Stimulated activated CD4-positive, alpha-beta T cell treated with anti-CD3 and anti-CD28 coated beads, Interleukin-15, amount 100 ng/mL, for 24 hours (primary cell): ENCODE data around the gene TUBB.
"Not testable (repeated sequence)": the region's sequence is repeated elsewhere in the genome, so short reads cannot be mapped to it uniquely, and the experiment has no call there.

ENCODE experiments used
- DNase-seq: peaks from one replicate; pipeline ENCODE4 v3.0.0-alpha.2; 2020

TUBB gene

GRCh38 chr6:30741789-30742315 lies 21.7 kb downstream of the TUBB start:
- peak; percentile 69 for DNase-seq

DNA sequence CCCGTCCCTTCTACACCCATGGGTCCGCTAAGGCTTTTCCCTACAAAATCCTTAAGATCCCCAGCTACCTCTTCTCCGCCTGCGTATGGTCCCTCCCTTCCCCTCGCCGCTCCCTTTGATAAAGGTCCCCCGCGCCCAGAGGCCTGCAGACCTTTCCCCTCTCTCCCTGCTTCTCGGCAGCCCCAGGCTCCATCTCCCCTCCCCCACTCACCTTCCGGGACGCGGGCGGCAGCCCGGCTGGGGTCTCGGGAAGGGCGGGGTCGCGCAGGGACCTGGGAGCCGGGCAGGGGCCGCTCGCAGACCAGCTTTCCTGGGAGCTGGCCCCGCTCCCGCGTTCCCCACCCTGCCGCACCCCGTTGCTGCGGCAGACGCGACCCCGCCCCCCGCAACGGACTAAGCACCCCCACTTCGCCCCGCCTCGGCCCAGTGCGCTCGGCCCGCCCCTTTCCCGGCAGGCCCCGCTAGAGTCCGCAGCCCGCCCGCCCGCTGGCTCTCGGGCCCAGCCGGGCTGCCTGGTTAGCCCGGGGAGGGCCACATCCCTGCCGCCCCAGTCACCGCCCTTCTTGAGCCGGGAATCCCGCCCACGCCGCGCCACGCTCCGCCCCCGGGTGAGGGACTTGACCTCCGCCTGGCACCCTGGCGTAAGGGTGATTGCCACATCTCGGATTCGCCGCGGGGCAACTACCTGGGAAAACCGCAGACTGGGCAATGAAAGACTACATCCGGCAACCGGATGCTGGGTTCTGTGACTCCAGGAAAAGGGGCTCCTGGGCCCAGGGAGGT lies 22.4 kb downstream of the TUBB start, which contains the start of gene FLOT1:
Gene FLOT1 (minus strand): TSS at position 372 of the 783 bp plus-strand sequence. CDS start 498 bp downstream, outside the sequence.
- peak; percentile 98 for DNase-seq

- peak; percentile 60 for DNase-seq
Observed at GRCh38 chr6:30743099-30744053, 23.2 kb downstream of the TUBB start.

DNA sequence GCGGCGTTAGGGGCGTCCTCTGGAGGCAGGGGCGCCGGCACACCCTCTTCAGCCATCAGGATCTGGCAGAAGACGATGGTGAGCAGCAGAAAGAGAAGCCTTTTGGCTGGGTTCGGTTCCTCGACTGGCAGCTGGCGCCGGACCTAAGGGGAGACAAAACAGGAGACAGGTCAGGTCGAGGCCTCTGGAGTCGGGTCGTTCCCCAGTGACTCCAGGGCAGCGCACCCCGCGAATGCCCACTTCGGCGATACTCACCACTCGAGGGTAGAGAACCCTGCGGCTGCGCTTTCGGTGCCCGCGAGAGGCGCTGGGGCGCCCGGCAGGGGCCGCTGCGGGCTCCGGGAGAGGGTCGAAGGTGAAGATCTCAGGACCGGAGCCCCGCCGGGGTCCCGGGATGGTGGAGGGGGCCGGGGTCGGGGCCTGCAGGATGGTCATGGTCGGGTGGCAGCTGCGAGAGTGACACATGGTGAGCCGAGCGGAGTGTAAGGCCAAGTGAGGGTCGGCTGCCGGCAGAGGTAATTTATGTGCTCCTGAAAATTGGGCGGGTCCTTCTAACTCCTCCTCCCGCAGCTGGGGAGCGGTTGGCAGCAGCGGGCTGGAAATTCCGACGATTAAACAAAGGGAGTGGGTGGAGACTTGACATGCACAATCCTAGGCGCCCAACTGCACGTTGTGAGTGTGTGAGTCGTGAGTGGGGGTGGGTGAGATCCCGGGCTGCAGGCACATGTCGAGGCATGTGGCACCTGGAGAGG lies 24.1 kb downstream of the TUBB start, which contains the start of gene IER3:
Gene IER3 (minus strand): TSS at position 494 of the 752 bp plus-strand sequence. CDS start 29 bp downstream, at position 465.
- DNase-seq, result peak; percentile 91

GRCh38 chr6:30747300-30747687 lies 27.1 kb downstream of the TUBB start:
- DNase-seq, result no peak

GRCh38 chr6:30747902-30748769 lies 28.0 kb downstream of the TUBB start:
- DNase-seq, result no peak

DNA sequence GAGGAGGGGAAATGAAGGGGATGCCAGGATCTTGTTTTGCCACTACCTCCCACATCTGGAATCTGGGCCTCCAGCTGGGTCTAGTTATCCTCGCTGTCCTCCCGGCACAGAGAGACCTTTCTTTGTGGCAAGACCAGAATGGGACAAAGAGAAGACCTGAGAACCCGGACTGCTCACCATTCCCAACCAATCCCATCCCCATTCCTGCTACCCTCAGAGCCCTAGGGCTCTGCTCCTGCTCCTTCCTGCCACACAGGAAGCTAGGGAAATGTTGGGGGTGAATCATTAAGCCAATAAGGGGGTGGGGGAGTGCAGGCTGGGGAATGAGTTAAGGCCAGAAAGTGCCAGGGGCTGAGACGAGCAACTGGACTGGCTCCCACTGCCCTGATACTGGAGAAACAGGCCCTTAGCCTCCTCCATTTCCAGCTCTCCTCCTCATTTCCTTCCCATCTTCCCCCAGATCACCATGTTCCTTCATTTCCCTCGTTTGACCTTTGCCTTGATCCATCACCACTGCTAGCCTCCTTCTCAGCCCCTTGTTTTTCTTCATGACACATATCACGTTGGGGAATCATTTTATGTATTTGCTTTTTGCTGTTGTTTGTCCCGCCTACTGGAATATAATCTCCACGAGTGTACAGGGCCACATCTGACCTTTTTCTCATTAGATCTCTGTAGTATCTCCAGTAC lies 28.8 kb downstream of the TUBB start:
- no peak for DNase-seq

DNA sequence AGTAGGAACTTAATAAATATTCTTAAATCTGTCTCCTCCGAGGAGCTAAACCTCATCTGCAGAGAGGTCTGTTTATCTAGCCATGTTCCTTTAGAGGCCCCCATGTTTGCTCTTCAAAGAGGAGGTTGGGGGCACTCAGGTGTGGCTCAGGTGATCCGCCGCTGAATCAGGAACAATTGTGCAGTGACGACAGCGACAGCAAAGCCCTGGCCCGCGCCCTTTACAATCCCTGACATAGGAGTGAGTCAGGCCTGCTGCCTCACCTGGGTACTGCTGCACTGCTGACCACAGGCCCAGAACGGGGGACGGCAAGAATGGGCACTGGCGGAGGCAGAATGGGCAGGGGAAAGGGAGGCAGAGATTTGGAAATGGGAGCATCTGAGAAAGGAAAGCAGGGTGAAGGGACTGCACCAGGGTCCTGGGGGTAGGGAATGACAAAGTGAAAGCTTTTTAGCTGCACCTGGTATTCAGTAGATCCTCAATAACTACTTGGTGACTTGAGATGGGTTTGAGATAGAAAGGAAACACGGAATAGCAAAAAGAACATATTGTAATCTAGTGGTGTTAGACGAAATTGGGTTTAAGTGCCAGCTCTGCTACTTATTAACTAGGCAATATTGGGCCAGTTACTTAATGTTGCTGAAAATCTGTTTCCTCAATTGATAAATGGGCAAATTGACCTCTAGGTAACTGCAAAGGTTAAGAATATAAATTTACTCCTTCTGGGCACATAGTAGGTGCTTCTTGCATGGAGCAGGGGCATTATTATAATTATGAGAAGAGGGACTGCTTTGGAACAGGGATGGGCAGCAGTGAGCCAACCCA lies 29.6 kb downstream of the TUBB start:
- no peak for DNase-seq

DNA sequence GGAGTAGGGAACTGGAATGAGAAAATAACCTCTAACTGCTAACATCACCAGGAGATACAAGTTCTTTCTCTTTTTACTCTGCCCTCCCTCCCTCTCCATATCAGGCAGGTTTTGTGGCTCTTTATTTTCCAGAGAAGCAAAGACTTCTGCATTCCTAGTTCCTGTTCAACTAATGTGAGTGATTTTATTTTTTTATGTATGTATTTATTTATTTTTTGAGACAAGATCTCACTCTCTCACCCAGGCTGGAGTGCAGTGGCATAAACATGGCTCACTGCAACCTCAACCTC lies 30.2 kb downstream of the TUBB start:
- no peak for DNase-seq

- no peak for DNase-seq
Observed at GRCh38 chr6:30752157-30752927, 32.2 kb downstream of the TUBB start.

- DNase-seq, result no peak
Observed at GRCh38 chr6:30754631-30755030, 34.5 kb downstream of the TUBB start.

- not testable (repeated sequence) for DNase-seq
Observed at GRCh38 chr6:30756405-30757003, 36.4 kb downstream of the TUBB start.

GRCh38 chr6:30757261-30757904 lies 37.2 kb downstream of the TUBB start:
- DNase-seq, result no peak

- DNase-seq, result no peak
Observed at GRCh38 chr6:30759575-30760239, 39.6 kb downstream of the TUBB start.

- DNase-seq, result no peak
Observed at GRCh38 chr6:30760549-30760948, 40.4 kb downstream of the TUBB start.

DNA sequence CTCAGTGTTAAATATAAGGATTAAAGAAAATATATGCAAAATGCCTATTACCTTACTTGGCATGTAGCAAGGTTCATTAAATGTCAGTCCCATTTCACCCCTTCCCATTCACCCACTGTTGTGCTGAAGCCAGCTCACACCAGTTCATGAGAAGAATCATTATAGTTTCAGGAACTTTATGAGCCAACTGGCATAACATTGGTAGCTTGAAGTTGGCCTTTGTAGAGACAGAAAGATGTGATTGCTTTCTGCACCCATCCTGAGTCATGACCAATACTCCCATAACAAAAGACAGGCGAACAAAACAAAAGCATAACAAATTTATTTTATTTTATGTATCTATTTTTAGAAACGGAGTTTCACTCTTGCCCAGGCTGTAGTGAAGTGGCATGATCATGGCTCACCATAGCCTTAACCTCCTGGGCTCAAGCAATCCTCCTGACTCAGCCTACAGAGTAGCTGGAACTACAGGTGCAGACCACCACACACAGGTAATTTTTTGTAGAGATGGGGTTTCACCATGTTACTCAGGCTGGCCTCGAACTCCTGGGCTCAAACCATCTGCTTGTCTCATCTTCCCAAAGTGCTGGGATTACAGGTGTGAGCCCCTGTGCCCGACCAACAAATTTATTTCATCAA lies 41.8 kb downstream of the TUBB start:
- DNase-seq, result no peak

DNA sequence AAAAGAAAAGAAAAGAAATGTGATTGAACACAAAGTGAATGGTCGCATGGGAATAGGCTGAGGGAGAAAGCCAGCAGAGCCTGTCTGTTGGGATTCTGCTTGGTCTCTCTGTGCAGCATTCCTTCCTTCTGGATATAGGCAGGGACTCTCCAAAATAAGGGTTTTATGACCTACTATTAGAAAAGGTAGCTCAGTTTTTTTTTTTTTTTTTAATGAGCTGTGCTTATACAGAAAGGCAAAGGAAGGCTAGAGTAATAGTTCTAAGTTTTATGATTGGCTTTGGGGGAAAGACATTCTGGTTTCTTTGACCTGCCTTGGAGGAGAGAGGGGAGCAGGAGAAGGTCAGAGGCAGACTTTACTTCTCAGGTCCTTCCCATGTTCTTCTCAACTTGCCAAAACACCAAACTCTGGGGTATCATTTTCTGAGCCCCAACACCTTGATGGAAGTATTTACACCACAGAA lies 43.0 kb downstream of the TUBB start:
- DNase-seq, result no peak
